KMS-11 (cell line): ENCODE data around the gene PHOSPHO1.

Experiments
- H2AFZ ChIP-seq: fragments of 200-600 bp; sonication (generic); 2 replicates; pipeline ENCODE4 v1.6.1; 2016; ENCODE audit warnings: antibody characterized with exemption, mixed run types, low read depth
- H3K27ac ChIP-seq: fragments of 200-600 bp; sonication (generic); 2 replicates; pipeline ENCODE4 v1.6.1; 2016; ENCODE audit warnings: mild to moderate bottlenecking, mixed run types
- H3K27me3 ChIP-seq: fragments of 200-600 bp; sonication (generic); 2 replicates; pipeline ENCODE4 v1.6.1; 2017; ENCODE audit warnings: mild to moderate bottlenecking, low read depth, mixed run types, moderate library complexity; ENCODE audit not compliant: insufficient read depth
- H3K36me3 ChIP-seq: fragments of 200-600 bp; sonication (generic); 2 replicates; pipeline ENCODE4 v1.6.1; 2017; ENCODE audit warnings: mild to moderate bottlenecking, mixed run types; ENCODE audit not compliant: insufficient read depth
- H3K4me1 ChIP-seq: fragments of 200-600 bp; sonication (generic); 2 replicates; pipeline ENCODE4 v1.6.1; 2016; ENCODE audit warnings: mild to moderate bottlenecking, low read depth, mixed run types; ENCODE audit not compliant: poor library complexity, severe bottlenecking
- H3K4me2 ChIP-seq: fragments of 200-600 bp; sonication (generic); 2 replicates; pipeline ENCODE4 v1.7.0; 2016; ENCODE audit warnings: mild to moderate bottlenecking, mixed run types
- H3K4me3 ChIP-seq: fragments of 200-600 bp; sonication (generic); IDR thresholded peaks from 2 replicates; pipeline ENCODE4 v1.6.1; 2017; ENCODE audit warnings: low read depth, low read length, mixed read lengths; ENCODE audit not compliant: insufficient read depth
- H3K79me2 ChIP-seq: fragments of 200-600 bp; sonication (generic); 2 replicates; pipeline ENCODE4 v1.6.1; 2016; ENCODE audit warnings: low read depth, mixed run types; ENCODE audit not compliant: insufficient read depth
- H3K9ac ChIP-seq: fragments of 200-600 bp; sonication (generic); 2 replicates; pipeline ENCODE4 v1.6.1; 2016; ENCODE audit warnings: mild to moderate bottlenecking, mixed run types
- H4K20me1 ChIP-seq: fragments of 200-600 bp; sonication (generic); 2 replicates; pipeline ENCODE4 v1.6.1; 2016; ENCODE audit warnings: mild to moderate bottlenecking, mixed run types; ENCODE audit not compliant: insufficient read depth
- TF ChIP-seq, protein P1 (sequence below): fragments of 200-600 bp; sonication (generic); conservative IDR thresholded peaks from 2 replicates; pipeline ENCODE4 v1.6.1; 2017; ENCODE audit warnings: low read depth, mild to moderate bottlenecking, antibody characterized with exemption, low read length, moderate library complexity, mixed read lengths

PHOSPHO1 gene

GRCh38 chr17:49219987-49220386 is 10.6 kb downstream of the PHOSPHO1 start:
- no peak overlapping the region for H3K4me3 ChIP-seq
- no peak overlapping the region for H3K27ac ChIP-seq
- peaks cover 8% of the 10 kb centered on the region for H3K4me1 ChIP-seq
- H3K9ac ChIP-seq: no peak overlapping the region
- H4K20me1 ChIP-seq: no peaks in the 10 kb centered on the region
- H2AFZ ChIP-seq: no peak overlapping the region
- no peaks in the 10 kb centered on the region for H3K36me3 ChIP-seq
- no peaks in the 10 kb centered on the region for H3K79me2 ChIP-seq
- no peak overlapping the region for H3K4me2 ChIP-seq
- peaks cover 18% of the 10 kb centered on the region for H3K27me3 ChIP-seq
- TF ChIP-seq, protein P1, sequence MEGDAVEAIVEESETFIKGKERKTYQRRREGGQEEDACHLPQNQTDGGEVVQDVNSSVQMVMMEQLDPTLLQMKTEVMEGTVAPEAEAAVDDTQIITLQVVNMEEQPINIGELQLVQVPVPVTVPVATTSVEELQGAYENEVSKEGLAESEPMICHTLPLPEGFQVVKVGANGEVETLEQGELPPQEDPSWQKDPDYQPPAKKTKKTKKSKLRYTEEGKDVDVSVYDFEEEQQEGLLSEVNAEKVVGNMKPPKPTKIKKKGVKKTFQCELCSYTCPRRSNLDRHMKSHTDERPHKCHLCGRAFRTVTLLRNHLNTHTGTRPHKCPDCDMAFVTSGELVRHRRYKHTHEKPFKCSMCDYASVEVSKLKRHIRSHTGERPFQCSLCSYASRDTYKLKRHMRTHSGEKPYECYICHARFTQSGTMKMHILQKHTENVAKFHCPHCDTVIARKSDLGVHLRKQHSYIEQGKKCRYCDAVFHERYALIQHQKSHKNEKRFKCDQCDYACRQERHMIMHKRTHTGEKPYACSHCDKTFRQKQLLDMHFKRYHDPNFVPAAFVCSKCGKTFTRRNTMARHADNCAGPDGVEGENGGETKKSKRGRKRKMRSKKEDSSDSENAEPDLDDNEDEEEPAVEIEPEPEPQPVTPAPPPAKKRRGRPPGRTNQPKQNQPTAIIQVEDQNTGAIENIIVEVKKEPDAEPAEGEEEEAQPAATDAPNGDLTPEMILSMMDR: no peak

DNA sequence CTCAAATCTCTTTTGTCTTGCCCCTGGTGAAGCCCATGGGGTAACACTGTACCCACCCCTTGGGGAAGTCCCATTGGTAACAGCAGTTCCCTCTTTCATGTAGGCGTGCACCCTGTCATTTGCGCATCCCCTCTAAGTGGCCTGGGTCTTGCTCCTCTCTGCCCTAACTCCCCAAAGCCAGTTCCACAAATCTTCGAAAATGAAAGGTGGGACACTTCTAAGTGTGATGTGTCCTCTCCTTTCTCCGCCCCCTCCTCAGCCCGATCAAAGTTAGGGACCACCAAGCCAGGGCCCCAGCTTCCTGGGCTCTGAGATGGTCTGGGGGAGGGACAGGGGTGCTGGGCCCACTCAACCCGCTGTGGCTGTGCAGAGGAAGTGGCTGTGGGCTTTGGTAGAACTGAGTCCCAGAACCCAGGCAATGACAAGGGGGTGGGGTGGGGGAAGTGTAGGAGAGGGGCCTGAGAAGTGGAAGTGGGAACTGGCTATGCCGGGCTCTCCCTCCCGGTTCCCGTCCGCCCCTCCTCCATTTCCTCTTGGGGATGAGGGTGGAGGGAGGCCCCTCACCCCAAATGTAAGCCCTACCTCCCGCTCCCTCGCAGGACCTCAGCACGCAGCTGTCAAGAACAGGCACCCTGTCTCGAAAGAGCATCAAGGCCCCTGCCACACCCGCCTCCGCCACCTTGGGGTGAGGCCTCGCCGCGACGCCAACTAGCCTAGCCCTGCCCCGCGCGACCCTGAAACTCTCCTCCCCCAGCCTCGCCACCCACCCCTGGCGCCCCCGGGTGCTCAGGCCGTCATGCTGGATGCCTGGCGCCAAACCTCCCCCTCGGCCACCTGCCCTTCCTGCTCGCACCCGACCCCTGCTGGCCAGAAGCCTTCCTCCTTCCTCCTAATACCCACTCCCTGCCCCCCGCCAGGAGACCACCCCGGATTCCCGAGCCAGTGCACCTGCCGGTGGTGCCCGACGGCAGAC is 11.4 kb downstream of the PHOSPHO1 start:
- TF ChIP-seq, protein P1: no peak
- Histone ChIP-seq H3K4me2 (no peak overlapping the region), H3K4me1 (peaks cover 8% of the 10 kb centered on the region), H3K27ac (no peak overlapping the region), H3K79me2 (no peaks in the 10 kb centered on the region), H3K36me3 (no peaks in the 10 kb centered on the region), H3K9ac (no peak overlapping the region), H3K27me3 (peaks cover 18% of the 10 kb centered on the region), H2AFZ (no peak overlapping the region), H3K4me3 (no peak overlapping the region), H4K20me1 (no peaks in the 10 kb centered on the region)

DNA sequence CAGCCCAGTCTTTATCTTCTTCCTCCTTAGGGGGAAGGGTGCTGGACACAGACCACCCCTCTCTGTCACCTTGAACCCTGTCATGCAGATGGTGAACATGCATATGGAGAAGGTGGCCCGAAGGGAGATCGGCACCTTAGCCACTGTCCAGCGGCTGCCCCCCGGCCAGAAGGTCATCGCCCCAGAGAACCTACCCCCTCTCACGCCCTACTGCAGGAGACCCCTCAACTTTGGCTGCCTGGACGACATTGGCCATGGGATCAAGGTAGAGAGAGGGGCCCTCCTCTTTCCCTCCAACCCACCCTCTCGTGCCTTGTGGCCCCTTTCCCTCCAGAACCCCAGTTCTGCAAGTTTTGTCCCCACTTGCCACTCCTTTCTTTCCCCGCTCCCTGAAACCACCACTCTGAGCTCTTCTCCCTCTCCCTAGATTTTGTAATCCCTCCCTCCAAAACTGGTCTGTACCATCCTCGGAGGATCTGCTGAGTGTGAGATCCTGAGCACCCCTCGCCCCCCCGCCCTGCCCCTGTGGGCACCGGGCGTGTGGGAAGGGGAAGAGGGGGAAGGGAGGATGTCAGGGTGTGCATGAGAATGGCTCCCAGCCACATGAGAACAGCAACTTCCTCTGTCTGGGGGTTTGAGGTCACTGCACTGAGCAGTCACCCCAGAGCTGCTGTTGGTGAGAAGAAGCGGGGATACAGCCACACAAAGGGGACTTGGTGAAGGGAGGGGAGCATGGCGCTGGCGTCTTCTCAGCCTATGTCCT is 12.8 kb downstream of the PHOSPHO1 start:
- no peaks in the 10 kb centered on the region for H3K36me3 ChIP-seq
- no peaks in the 10 kb centered on the region for H3K79me2 ChIP-seq
- H3K27me3 ChIP-seq: peaks cover 7% of the 10 kb centered on the region; the same call in 1 of the 2 replicates
- H4K20me1 ChIP-seq: no peaks in the 10 kb centered on the region
- no peak overlapping the region for H3K9ac ChIP-seq
- H3K4me1 ChIP-seq: no peaks in the 10 kb centered on the region
- H2AFZ ChIP-seq: no peak overlapping the region
- H3K27ac ChIP-seq: no peak overlapping the region
- TF ChIP-seq, protein P1: no peak
- H3K4me3 ChIP-seq: no peak overlapping the region
- no peak overlapping the region for H3K4me2 ChIP-seq

- H3K27me3 ChIP-seq: peaks cover 3% of the 10 kb centered on the region; the same call in 1 of the 2 replicates
- no peaks in the 10 kb centered on the region for H4K20me1 ChIP-seq
- no peaks in the 10 kb centered on the region for H3K36me3 ChIP-seq
- no peak overlapping the region for H3K27ac ChIP-seq
- H3K4me3 ChIP-seq: no peak overlapping the region
- H3K4me1 ChIP-seq: no peaks in the 10 kb centered on the region
- TF ChIP-seq, protein P1: no peak
- no peak overlapping the region for H3K4me2 ChIP-seq
- no peak overlapping the region for H3K9ac ChIP-seq
- H2AFZ ChIP-seq: no peak overlapping the region
- no peaks in the 10 kb centered on the region for H3K79me2 ChIP-seq
Observed at GRCh38 chr17:49216953-49217650, 13.5 kb downstream of the PHOSPHO1 start.
